Measurements from ENCODE around the gene ITGA2.

Gene ITGA2

GRCh38 chr5:53017794-53018391, 28.7 kb downstream of the ITGA2 start:
- no peak for DNase-seq (ENCODE audit: low read depth)

GRCh38 chr5:53019320-53019719, 30.2 kb downstream of the ITGA2 start:
- DNase-seq (ENCODE audit: low read depth) = peak; percentile 98

- no peak for DNase-seq (ENCODE audit: low read depth)
Measured at GRCh38 chr5:53022930-53023511, 33.9 kb downstream of the ITGA2 start.

- DNase-seq (ENCODE audit: low read depth) = peak; percentile 93
Measured at GRCh38 chr5:53023969-53024368, 34.8 kb downstream of the ITGA2 start.

DNA sequence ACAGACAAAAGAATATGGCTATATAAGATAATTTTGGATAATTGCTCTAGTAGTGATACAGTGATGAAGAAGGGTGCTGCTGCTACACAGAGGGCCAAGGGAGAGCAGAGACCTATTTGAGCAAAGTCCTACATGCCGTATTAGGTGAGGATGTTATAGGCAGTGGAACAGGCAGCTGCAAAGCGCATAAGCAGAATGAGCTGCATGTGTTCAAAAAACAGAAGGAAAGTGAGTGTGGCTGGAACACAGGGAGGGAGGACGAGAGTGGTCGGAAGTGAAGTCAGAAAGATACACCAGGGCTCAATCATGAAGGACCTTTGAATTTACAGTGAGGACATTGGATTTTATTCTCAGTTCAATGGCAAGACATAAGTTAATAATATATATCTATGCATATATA, 35.4 kb downstream of the ITGA2 start:
- no peak for DNase-seq (ENCODE audit: low read depth)

- DNase-seq (ENCODE audit: low read depth) = no peak
Measured at GRCh38 chr5:53025487-53025886, 36.3 kb downstream of the ITGA2 start.

GRCh38 chr5:53027913-53028312, 38.8 kb downstream of the ITGA2 start:
- peak; percentile 90 for DNase-seq (ENCODE audit: low read depth)

DNA sequence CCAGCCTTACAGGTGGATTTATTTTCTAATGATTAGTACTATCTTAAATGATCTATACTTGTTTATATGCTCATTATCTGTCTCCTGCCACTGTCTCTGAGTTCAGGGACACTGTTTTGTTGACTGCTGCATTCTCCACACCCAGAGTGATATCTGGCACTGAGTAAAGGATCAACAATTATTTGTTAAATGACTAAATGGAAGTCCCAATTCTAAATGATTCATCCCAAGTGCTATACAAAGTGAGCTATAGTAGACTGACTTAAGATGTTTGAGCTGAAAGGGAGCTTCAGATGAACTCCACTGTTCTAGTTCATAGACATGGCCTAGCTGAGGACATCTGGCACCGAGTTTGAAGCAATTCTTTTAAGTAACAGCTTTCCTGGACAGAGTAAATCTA, 40.5 kb downstream of the ITGA2 start:
- peak; percentile 44 for DNase-seq (ENCODE audit: low read depth)

DNA sequence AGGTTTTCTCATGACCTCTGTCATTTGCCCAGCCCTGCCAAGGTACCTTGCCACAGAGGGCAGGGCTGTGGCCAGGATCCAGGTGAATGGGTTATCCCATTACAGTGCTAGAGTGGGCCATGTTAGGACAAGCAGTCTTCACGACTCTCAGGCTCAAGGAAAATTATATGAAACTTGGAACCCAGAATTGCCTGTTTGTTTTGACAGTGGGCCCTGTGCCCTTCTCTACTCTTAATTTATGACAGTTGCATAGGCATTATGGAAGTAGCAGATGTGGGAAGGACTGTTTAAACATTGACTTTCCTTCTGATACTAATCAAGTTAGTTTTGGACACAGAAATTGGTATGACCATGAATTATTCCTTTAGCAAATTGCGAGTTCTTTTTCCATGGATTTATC, 41.7 kb downstream of the ITGA2 start:
- DNase-seq (ENCODE audit: low read depth) = no peak

- DNase-seq (ENCODE audit: low read depth) = peak; percentile 96
Measured at GRCh38 chr5:53031695-53032096, 42.5 kb downstream of the ITGA2 start.

DNA sequence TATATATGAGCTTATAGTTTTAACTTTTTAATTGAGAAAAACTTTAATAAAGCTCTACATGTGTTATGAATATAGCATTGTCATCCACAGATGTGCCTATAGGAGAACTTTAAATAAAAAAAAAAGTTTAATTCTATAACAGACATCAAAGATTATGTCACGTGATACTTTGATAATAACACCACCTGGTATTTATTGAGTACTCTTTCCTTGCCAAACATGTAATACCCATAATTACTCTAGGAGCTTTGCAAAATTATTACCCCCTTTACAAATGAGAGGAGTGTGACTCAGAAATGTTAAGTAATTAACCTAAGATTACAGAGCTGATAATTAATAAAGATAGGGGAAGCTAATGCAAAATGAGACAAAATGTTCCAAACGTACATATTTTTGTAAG, 43.0 kb downstream of the ITGA2 start:
- DNase-seq (ENCODE audit: low read depth) = no peak

DNA sequence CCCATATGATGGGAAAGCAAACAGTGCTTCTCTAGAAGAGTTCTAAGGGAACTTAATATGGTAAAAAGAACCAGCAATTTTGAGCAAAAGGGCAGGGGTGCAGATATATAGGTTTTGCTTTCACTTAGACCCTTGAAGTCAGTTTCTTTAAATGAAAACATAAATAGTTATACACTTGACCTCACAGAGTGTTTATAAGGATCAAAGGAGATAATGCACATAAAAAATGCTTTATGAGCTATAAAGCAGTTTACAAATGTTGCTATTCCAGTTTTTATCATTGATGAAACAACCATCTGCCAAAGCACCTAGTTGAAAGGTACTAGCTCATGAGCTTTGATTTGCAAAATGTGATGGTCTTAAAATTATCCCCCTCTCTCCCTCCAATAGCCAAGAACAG, 45.7 kb downstream of the ITGA2 start:
- no peak for DNase-seq (ENCODE audit: low read depth)

DNA sequence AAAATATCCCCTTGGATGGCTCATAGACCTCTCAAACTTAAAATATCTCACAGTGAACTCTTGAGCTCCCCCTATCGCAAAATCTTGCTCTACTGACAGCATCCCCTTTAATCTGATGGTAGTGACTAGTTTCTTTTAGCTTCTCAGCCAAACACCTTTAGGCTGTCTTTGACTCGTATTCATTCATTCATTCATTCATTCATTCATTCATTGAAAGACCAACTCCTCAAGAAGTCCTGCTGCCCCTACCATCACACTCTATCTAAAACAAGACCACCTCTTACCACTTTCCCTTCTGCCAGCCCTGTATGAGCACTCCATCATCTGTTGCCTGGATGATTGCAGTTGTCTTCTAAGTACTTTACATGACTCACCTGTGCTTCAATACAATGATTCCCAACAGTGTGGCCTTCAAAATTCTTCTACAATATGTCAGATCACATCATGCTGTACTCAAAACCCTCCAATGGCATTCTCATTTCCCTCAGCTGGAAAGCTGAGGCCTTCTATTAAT, 46.8 kb downstream of the ITGA2 start:
- DNase-seq (ENCODE audit: low read depth) = peak; percentile 91

GRCh38 chr5:53037141-53037859, 48.1 kb downstream of the ITGA2 start:
- DNase-seq (ENCODE audit: low read depth) = peak; percentile 93

DNA sequence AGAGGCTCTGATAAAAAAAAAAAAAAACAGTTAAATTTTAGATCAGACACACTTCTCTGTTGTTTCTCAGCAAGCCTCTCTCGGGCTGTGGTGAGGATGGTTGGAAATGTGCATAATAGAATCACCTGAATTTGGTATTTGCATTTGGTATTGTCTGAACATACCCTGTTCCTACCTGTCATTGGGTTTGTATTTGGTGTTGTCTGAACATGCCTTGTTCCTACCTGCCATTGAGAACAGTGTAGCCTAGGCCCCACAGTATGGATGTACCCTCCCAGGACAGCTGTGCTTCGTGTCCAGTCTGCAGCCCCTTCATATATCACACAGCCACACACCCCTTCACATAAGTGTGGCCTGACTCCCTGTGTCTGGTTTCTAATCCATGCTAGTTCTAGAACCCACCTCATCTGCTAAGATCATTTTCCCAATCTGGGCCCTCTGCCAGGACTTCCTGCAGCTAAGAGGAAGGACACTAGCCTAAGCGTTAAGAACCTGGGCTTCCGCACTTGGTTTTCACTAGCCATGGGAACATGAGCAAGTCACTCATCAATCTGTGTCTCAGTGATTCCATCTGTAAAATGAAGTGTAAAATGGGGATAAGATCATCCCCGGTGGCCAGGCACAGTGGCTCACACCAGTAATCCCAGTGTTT, 49.2 kb downstream of the ITGA2 start:
- peak; percentile 37 for DNase-seq (ENCODE audit: low read depth)

DNA sequence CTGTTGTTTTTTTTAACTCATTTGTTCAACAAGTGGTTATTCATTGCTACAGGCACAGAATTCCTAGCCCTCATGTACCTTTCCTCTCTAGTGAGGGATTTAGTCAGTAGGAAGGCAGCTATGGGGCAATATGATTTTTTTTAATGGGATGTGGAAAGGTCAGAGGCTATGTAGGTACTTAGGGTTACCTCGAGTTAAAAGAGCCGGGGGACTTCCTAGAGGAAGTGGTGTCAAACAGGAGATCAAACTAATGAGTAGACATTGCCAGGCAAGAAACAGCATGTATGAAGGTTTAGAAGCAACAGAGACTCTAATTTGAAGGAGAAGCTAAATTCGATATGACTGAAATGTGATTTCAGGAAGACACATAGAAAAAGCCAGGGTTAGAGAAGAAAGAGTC, 50.7 kb downstream of the ITGA2 start:
- DNase-seq (ENCODE audit: low read depth) = no peak

DNA sequence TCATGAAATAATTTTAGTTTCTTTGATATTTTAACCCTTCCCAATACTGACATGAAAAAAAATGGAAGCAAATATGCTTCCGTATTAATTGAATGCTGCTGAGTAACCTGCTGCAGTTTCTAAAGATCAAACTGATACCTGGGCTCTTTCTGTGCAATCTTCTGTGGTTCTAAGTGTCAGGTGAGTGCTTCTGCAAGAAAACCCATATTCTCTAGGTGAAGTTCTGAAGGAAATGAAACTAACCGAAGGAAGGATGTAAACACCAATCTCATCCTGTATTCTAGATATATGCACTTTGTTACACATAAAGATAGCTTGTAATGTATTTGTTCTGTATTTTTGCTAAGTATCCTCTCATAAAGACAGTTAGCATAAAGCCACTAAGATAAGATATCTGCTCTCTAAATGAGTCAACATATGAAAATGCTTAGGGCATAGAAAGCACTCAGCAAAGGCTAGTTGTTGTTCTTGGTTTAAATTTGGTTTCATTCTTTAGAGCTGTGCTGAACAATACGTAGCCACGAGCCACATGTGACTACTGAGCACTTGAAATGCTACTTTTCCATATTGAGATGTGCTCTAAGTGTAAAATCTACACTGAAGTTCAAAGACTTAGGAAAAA, 52.0 kb downstream of the ITGA2 start:
- peak; percentile 44 for DNase-seq (ENCODE audit: low read depth)

DNA sequence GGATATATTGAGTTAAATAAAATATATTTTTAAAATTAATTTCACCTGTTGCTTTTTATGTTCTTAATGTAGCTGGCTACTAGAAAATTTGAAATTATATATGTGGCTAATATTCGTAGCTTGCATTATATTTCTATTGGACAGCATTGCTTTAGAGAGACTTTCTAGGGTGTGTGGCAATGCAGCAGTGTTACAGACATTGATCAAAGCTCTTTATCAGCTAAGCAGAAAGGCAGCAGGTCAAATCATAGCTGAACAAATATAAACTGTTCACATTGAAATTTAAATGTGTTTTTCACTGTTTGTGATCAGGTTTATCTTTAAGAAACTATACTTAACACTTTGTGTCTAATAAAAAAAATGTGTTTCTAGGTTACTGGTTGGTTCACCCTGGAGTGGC, 52.6 kb downstream of the ITGA2 start:
- no peak for DNase-seq (ENCODE audit: low read depth)

DNA sequence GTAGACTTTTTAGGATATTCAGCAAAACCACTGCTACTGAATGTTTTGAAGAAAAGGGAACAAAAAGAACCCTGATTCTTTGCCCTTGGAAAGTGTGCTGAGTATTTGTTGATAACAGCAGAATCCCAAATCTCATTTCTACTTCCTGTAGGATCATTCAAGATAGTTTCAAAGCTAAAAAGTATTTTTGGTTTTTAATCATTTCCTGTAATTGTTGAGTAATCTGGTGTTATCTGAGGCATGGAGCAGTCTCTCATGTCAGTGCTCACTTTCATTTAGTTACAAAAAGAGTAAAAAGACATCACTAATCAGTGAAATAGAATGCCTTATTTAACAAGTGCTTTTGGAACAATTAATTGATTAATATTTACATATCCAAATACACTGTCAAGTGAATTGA, 56.1 kb downstream of the ITGA2 start:
- peak; percentile 37 for DNase-seq (ENCODE audit: low read depth)

- DNase-seq (ENCODE audit: low read depth) = no peak
Measured at GRCh38 chr5:53048248-53048647, 59.1 kb downstream of the ITGA2 start.

DNA sequence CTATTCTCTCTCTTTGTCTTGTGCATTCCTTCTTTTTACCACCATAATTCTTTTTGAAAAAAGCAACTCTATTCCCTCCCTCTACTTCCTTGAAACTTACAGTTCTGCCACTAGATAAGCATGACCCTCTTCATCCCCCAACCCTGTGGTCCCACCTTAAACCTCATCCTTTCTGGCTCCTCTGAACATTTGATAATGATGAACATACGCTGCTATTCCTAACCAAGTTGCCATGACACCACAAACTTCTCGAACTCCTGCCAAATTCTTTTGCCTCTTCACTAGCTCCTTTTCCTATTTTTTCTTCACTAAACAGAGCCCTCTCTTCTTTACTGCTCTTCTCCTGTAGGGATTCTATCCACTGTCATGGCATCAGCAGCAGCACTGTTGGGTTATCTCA, 63.3 kb downstream of the ITGA2 start:
- DNase-seq (ENCODE audit: low read depth) = no peak

GRCh38 chr5:53053364-53053763, 64.2 kb downstream of the ITGA2 start:
- DNase-seq (ENCODE audit: low read depth) = no peak

All from ELR (cell line).